GM21528 (cell line): ENCODE results near the gene STPG3.
A peak's percentile ranks its signal among the peaks of the same experiment; 100 is the strongest.

Source experiments
- ATAC-seq: cut with Tn5 transposase; IDR thresholded peaks from one replicate; pipeline ENCODE4 v1.9.1; 2021; ENCODE audit warnings: mild to moderate bottlenecking, moderate library complexity; ENCODE audit not compliant: unreplicated experiment, low FRiP score

The STPG3 gene

DNA sequence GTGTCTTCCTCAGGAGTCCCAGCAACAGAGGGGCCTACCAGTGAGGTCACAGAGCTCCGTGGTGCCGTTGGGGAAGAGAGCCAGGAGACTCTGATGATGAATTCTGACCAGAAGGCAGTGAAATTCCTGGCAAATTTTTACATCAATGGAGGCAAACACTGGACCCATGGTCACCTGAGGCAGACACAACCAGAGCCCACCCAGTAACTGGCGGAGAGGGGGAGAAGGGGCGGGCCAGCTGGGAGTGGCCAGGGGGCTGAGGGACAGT lies at the start of gene STPG3:
TSS of gene STPG3 (plus strand) at position 93 of the 268 bp plus-strand sequence. CDS start at position 94, 1 bp downstream.
- no peak for ATAC-seq

DNA sequence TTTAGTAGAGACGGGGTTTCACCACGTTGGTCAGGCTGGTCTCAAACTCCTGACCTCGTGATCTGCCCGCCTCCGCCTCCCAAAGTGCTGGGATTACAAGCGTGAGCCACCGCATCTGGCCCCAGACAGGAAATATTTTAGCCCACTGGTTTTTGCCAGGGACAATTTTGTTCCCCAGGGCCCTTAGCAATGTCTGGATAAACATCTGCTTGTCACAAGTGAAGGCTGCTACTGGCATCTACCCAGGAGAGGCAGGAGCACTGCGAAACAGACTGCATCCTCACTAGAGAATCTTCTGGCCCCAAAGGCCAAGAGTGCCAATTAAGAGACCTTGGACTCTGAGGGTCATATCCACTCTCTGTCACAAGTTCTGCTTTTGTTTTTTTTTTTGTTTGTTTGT lies 48.1 kb upstream of the STPG3 start:
- no peak for ATAC-seq

GRCh38 chr9:137204731-137205125 lies 46.4 kb upstream of the STPG3 start:
- ATAC-seq = no peak

DNA sequence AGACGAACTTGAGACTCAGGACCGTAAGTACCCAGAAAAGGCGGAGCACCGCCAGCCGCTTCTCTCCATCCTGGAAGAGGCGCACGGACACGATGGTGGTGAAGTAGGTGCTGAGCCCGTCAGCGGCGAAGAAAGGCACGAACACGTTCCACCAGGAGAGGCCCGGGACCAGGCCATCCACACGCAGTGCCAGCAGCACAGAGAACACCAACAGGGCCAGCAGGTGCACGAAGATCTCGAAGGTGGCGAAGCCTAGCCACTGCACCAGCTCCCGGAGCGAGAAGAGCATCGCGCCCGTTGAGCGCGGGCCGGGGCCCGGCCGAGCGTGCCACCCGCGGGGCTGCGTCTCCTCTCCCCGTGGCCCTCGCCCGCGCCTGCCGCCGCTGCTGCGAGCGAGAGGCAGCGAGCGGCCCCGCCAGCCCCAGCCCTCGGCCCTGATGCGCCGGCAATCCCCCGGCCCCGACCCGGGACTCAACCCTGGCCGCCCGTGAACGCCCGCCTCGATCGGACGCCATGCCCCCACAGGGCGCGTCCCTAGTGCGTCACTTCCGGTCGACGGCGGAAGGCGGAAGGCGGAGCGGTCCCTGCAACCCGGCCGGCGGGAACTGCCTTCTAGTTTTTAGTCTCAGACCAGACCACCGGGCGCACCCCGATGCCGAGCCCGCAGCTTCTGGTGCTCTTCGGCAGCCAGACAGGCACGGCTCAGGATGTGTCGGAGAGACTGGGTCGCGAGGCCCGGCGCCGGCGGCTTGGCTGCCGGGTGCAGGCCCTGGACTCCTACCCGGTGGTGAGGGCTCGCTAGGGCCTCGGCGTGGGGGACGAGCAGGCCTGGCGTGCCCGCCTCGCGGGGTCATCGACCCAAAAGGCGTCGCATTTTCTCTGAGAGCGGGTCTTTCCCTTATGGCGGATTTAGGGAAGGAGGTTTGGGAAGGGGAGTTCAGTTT lies 45.7 kb upstream of the STPG3 start, which contains the start of the genes NDOR1 and TMEM203:
TSS of gene NDOR1 (plus strand) at position 575 of the 944 bp plus-strand sequence. CDS start at position 653, 78 bp downstream.
TSS of gene TMEM203 (minus strand) at position 523 of the 944 bp plus-strand sequence. CDS start at position 289, 234 bp downstream.
- peak; percentile 49 for ATAC-seq

DNA sequence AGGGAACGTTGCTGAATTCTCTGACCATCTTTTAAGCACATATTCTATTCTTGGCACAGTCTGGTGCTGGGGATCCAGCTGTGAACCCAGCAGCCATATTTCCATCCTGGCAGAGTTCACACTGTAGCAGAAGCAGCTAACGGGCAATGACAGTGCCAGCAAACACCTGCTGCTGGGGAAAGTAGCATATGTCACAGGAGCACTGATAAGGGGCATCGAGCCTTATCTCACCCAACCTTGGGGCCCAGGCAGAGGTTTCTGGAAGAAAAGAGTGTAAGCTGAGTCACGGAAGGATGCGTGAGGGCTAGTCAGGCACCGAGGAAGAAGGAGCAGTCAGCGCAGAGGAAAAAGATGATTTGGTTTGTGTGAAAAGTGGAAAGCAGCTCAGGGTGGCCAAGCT lies 44.5 kb upstream of the STPG3 start:
- no peak for ATAC-seq

DNA sequence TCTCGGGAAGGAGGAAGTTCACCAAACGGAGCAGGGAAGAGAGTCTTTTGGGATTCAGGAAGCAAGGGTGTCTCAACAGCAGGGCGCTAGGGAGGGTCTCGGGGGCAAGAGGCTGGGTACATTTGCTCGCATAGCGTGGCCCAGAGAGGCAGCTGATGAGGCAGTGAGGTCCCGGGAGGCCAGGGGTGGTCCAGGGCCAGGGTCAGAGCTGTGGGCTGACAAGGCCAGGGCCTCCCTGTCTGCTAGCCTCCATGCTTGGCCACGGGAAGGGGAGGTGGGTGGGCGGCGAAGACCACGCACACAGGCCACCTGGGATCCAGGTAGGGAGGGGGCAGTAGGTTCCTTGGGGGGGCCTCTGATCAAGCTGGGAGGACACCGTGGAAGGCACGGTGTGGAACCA lies 39.6 kb upstream of the STPG3 start:
- no peak for ATAC-seq

DNA sequence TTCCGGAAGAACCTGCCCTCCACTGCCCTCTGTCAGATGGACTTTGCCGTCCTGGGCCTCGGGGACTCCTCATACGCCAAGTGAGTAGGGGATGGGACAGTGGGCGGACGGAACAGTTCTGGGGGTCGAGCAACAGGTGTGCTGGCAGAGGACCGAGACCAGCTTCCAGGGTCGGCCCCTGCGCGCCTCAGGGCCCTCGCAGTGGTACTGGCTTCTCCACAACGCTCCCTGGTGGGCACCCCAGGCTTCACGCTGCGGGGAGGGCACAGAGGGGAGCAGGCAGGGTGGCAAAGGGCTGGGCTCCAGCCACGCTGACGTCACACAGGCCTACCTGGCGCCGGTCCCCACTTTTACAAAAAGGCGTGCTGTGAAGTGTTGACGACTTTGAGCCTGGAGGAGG lies 38.6 kb upstream of the STPG3 start:
- ATAC-seq = no peak

GRCh38 chr9:137213160-137214060 lies 37.7 kb upstream of the STPG3 start:
- ATAC-seq = no peak

GRCh38 chr9:137214620-137215019 lies 36.5 kb upstream of the STPG3 start:
- no peak for ATAC-seq

DNA sequence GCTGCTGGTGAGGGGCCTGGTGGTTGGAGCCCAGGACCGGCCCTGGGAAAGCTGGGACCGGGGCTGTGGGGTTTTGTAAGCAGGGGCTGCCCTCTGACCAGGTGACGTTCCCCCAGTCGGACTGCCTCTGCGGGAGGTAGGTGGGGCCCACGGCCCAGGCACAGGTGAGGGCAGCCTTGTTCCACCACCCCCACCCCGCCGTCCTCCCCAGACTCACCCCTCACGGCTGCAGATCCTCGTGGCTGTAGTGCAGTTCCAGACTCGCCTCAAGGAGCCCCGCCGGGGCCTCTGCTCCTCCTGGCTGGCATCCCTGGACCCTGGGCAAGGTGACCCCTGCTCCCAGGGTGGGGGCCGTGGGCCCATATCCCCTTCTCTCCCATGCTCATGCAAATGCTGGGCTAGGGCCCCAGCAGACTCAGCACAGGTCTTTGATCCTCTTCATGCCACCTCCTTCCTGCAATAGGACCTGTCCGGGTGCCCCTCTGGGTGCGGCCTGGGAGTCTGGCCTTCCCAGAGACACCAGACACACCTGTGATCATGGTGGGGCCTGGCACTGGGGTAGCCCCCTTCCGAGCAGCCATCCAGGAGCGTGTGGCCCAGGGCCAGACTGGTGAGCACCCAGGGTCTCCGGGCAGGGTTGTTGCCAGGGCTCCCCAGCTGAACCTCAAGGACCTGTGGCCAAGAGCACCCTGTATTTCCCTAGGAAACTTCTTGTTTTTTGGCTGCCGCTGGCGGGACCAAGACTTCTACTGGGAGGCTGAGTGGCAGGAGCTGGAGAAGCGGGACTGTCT lies 35.7 kb upstream of the STPG3 start:
- no peak for ATAC-seq

DNA sequence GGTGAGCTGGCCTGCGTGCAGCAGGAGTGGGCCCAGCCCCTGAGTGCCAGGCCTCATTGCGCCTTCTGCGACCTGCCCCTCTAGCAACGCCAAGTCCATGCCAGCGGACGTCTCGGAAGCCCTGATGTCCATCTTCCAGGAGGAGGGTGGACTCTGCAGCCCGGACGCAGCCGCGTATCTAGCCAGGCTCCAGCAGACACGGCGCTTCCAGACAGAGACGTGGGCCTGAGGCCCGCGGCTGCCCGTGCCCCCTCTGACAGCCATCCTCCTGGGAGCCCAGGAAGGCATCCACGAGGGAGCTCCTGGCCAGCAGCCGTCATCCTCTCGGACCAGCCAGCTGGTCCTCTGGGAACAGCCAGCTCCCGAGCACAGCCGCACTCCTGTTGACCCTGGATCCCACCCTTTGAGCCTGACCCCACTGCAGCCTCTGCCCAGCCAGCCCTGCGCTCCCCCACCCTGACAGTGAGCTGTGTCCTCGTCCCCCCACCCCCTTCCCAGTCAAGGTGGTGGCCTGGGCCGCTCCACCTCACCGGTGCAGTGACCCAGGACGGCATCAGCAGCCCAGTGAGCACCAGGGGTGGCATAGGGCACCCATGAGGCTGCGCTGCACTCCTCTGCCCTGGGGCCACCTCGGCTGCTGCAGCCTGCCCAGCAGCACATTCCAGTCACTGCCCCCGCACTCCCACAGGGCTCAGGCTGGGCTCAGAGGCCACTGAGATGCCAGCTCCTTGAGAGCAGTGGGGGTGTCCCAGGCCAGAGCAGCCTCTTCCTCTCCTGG lies 34.7 kb upstream of the STPG3 start:
- ATAC-seq = no peak

DNA sequence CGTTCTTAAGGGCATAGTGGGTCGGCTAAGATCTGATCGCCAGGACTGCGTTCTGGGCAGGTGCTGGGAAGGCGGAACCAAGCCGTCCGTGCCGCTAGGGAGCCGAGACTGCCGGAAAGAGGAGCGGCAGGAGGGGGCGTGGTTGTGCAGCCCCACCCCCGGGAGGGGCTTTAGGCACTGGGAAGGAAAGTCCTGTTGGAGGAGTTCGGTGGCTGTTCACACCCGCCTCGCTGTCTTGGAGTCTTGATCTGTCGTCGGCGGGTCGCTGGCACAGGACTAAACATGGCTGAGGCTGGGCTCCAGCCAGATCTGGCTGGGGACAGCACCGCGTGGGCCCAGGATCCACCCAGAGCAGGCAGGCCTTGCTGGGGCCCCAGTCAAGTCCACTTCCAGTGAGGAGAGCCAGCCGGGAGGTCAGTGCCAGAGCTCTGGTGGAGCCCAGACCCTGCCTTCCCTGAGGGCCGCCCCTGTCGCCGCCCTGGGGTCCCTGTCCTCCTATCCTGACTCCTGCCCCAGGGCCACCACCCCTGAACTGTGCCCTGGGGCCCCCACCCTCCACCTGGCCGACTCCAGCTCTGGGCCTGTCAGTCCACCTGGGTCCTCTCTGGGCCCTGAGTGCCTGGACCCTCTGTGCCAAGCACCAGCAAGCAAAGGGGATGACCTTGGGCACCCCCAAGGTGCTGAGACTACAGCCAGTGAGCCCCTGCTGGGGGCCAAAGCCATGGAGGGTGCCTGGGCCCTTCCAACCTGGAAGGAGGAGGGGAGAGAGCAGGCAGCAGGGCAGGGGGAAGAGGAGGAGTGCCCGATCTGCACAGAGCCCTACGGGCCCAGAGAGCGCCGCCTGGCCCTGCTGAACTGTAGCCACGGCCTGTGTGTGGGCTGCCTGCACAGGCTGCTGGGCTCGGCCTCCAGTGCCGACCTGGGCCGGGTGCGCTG lies 33.5 kb upstream of the STPG3 start:
- no peak for ATAC-seq

DNA sequence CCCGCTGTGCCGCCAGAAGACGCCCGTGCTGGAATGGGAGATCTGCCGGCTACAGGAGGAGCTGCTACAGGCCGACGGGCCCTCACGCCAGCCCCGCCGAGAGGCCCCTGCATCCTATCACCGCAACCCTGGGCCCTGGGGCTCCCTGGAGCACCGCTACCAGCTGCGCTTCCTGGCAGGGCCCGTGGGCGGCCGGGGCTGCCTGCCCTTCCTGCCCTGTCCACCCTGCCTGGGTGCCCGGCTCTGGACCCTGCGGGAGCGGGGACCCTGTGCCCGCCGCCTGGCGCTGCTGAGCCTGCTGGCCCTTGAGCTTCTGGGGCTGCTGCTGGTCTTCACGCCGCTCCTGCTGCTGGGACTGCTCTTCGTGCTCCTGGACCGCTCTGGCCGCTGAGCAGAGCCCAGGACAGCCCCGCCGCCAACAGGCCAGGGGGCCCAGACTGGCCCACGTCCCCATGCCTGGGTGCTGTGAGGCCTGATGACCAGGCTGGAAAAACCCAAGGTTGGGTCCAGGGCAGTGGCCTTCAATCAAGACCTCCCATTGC lies 32.8 kb upstream of the STPG3 start:
- no peak for ATAC-seq

DNA sequence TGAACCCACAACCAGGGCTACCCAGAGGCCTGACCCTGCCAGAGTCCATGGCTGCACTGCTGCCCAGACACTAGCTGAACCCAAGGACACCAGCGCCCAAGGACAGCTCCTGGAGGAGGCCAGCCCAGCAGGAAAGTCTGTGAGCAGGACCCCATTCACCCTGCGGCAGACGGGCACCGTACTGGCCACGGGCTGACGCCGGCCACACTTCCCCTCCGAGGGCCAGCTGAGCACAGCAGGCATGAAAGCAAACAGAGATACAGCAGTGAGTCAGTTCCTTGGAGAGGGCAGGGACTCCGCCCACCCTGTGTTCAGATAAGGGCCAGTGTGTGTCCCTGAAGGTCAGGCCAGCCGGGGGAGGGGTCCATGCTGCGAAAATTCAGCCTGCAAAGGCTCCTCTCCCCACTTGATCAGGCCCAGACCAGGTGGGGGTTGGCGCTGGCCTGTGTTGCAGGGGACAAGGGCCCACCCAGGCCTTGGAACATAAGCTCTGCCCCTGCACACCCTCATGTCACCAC lies 32.3 kb upstream of the STPG3 start:
- no peak for ATAC-seq

DNA sequence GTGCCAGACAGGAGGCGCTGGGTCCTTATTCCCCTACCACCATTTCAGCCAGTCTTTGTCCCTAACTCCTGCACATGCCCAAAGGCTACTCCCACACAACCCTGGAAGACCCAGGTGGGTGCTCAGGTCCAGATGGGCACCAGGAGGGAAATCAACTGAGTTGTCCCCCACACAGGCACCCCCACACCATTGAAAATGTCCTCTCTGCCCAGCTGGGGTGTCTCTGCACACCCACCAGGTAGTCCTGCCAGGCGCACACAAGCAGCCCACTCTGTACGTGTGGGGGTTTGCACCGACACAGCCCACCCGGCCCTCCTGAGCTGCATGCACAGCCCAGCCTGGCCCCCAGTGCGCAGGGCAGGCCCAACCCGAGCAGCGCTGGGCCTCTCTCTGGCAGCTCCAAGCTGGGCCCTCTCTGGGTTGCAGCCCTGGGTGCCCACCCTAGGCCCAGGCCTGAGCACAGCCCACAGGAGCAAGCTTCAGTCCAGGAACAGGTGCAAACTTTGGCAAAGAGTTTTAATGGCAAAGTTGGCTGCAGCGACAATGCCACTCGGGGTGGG lies 31.2 kb upstream of the STPG3 start:
- no peak for ATAC-seq

- ATAC-seq = no peak
Observed at GRCh38 chr9:137220317-137221094, 30.6 kb upstream of the STPG3 start.

- no peak for ATAC-seq
Observed at GRCh38 chr9:137221095-137221505, 30.0 kb upstream of the STPG3 start.
